Measurements from ENCODE around the gene RSPO4.

RSPO4 gene

DNA sequence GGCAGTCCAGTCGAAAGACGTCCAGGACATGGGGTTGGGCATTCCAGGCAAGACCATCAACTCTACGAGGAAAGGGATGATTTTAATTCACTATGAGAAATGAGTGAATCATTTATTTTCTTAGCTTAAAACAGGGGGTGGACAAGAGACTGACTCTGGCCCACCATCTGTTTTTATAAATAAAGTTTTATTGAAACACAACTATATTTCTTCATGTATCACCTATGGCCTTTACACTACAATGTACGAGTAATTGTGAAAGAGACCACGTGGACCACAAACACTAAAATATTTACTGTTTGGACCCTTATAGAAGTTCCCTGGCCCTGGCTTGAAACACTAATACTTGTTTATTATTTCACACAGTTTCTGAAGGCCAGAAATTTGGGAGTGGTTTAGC lies 15.6 kb upstream of the RSPO4 start:
- Histone ChIP-seq H3K4me3 (ENCODE audit: low read length) (no peak overlapping the region), H3K27me3 (ENCODE audit: low read depth, low read length) (peaks cover 28% of the 10 kb centered on the region), H2AFZ (ENCODE audit: low read depth, low read length) (no peak overlapping the region), H3K4me1 (ENCODE audit: low read length) (peaks cover 5% of the 10 kb centered on the region; the same call in 1 of the 2 replicates), H3K9ac (ENCODE audit: low read length) (no peak overlapping the region), H4K20me1 (ENCODE audit: insufficient read depth, low read length) (no peaks in the 10 kb centered on the region), H3K79me2 (ENCODE audit: low read length) (no peaks in the 10 kb centered on the region), H3K9me3 (ENCODE audit: insufficient read depth, low read length) (no peaks in the 10 kb centered on the region; the same call in 1 of the 2 replicates), H3K27ac (ENCODE audit: low read length) (no peak overlapping the region), H3K36me3 (replicated peaks; ENCODE audit: low read depth, low read length) (no peaks in the 10 kb centered on the region), H3K4me2 (ENCODE audit: low read length) (no peak overlapping the region)
- no peak for TF ChIP-seq EZH2phosphoT487 (IDR thresholded peaks at IDR 0.05; ENCODE audit: low read depth)
- TF ChIP-seq, protein P1, sequence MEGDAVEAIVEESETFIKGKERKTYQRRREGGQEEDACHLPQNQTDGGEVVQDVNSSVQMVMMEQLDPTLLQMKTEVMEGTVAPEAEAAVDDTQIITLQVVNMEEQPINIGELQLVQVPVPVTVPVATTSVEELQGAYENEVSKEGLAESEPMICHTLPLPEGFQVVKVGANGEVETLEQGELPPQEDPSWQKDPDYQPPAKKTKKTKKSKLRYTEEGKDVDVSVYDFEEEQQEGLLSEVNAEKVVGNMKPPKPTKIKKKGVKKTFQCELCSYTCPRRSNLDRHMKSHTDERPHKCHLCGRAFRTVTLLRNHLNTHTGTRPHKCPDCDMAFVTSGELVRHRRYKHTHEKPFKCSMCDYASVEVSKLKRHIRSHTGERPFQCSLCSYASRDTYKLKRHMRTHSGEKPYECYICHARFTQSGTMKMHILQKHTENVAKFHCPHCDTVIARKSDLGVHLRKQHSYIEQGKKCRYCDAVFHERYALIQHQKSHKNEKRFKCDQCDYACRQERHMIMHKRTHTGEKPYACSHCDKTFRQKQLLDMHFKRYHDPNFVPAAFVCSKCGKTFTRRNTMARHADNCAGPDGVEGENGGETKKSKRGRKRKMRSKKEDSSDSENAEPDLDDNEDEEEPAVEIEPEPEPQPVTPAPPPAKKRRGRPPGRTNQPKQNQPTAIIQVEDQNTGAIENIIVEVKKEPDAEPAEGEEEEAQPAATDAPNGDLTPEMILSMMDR (IDR thresholded peaks at IDR 0.05; ENCODE audit: low read depth, low read length) = no peak

DNA sequence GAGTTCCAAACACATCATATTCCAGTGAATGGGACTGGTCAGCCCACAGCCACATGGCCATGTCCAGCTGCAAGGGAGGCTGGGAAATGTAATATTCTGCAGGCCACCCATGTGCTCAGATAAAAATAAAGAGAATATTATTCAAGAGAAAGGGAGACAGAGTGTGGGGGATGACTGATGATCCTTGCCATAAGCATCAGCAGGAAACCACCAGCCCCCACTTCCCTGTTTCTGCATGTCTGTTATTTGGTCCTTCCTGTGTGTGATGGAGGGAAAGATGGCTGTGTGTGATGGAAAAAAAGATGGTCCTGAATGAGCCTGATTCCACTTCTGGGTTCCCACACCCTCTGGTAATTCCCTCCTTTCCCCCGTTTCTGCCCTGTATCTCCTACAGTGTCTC lies 13.1 kb upstream of the RSPO4 start:
- Histone ChIP-seq H3K27ac (ENCODE audit: low read length) (no peak overlapping the region), H3K36me3 (replicated peaks; ENCODE audit: low read depth, low read length) (no peaks in the 10 kb centered on the region), H3K9me3 (ENCODE audit: insufficient read depth, low read length) (no peaks in the 10 kb centered on the region), H4K20me1 (ENCODE audit: insufficient read depth, low read length) (no peaks in the 10 kb centered on the region), H3K27me3 (ENCODE audit: low read depth, low read length) (peaks cover 4% of the 10 kb centered on the region; the same call in 1 of the 2 replicates), H3K4me1 (ENCODE audit: low read length) (peaks cover 5% of the 10 kb centered on the region; the same call in 1 of the 2 replicates), H2AFZ (ENCODE audit: low read depth, low read length) (no peak overlapping the region), H3K79me2 (ENCODE audit: low read length) (no peaks in the 10 kb centered on the region), H3K9ac (ENCODE audit: low read length) (no peak overlapping the region), H3K4me2 (ENCODE audit: low read length) (no peak overlapping the region), H3K4me3 (ENCODE audit: low read length) (no peak overlapping the region)
- no peak for TF ChIP-seq EZH2phosphoT487 (IDR thresholded peaks at IDR 0.05; ENCODE audit: low read depth)
- TF ChIP-seq, protein P1 (IDR thresholded peaks at IDR 0.05; ENCODE audit: low read depth, low read length) = no peak

DNA sequence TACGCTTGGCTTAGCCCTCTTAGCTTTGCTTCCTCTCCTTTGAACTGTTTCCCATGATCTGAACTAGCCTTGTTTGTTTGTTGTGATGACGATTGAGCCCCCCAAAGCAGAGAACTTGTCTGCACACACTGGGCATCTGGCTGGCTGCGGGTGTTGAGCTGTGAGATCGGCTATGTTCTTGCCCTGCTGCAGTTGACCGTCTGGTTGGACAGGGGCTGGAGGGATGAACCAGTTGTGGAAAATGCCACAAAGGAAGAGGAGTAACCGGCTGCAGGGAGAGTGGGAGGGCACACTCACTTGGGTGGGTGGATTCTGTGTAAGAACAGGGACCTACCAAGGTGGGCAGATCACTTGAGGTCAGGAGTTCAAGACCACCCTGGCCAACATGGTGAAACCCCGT lies 12.4 kb upstream of the RSPO4 start:
- H3K79me2 ChIP-seq (ENCODE audit: low read length) = no peaks in the 10 kb centered on the region
- no peak for TF ChIP-seq EZH2phosphoT487 (IDR thresholded peaks at IDR 0.05; ENCODE audit: low read depth)
- TF ChIP-seq, protein P1 (IDR thresholded peaks at IDR 0.05; ENCODE audit: low read depth, low read length) = no peak
- H3K4me1 ChIP-seq (ENCODE audit: low read length) = peaks cover 5% of the 10 kb centered on the region; the same call in 1 of the 2 replicates
- H3K36me3 ChIP-seq (replicated peaks; ENCODE audit: low read depth, low read length) = no peaks in the 10 kb centered on the region
- H3K4me2 ChIP-seq (ENCODE audit: low read length) = no peak overlapping the region
- no peak overlapping the region for H3K4me3 ChIP-seq (ENCODE audit: low read length)
- no peak overlapping the region for H3K9ac ChIP-seq (ENCODE audit: low read length)
- no peak overlapping the region for H2AFZ ChIP-seq (ENCODE audit: low read depth, low read length)
- H3K27me3 ChIP-seq (ENCODE audit: low read depth, low read length) = 0 out of 2 replicates have a peak, but pooled peaks cover 3% of the 10 kb centered on the region
- H4K20me1 ChIP-seq (ENCODE audit: insufficient read depth, low read length) = no peaks in the 10 kb centered on the region
- H3K9me3 ChIP-seq (ENCODE audit: insufficient read depth, low read length) = no peaks in the 10 kb centered on the region
- H3K27ac ChIP-seq (ENCODE audit: low read length) = no peak overlapping the region

DNA sequence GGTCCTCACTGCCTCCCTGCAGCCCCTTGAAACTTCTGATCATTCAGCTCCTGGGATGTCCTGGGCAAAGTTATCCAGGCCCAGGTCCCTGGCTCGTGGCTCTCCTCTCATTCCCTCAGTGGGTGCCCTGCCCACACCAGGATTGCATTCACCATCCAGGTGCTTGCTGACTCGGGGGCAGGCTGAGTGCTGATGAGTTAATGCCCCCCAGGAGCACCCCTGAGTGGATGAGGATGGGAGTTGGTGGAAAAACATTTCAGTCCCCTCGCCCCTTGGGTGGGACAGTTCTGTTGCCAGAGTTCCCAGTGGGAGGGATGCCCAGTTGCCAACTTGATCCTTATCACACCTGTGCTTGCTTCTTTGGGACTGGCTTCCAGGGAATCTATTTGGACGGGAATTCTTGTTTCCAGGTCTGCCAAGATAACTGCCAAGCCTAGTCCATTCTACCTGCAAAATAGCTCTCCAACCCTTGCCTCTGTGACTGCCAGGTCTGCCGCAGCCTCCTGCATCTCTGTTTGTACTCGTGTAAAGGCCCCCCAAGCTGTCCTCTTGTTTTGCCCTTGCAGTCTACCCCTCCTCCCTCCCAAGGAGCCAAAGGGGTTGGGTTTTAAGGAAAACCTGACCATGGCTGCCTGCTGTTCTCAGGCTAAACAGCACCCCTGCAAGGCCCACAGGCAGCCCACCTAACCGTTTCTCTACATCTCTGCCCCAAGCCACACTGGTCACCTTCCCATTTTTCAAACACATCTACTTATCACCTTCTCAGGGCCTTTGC lies 11.6 kb upstream of the RSPO4 start:
- Histone ChIP-seq H3K9ac (ENCODE audit: low read length) (no peak overlapping the region), H3K4me1 (ENCODE audit: low read length) (peaks cover 5% of the 10 kb centered on the region; the same call in 1 of the 2 replicates), H2AFZ (ENCODE audit: low read depth, low read length) (no peak overlapping the region), H3K9me3 (ENCODE audit: insufficient read depth, low read length) (no peaks in the 10 kb centered on the region), H3K4me3 (ENCODE audit: low read length) (no peak overlapping the region), H3K4me2 (ENCODE audit: low read length) (no peak overlapping the region), H3K27me3 (ENCODE audit: low read depth, low read length) (peaks cover 7% of the 10 kb centered on the region; the same call in 1 of the 2 replicates), H3K27ac (ENCODE audit: low read length) (no peak overlapping the region), H3K36me3 (replicated peaks; ENCODE audit: low read depth, low read length) (no peaks in the 10 kb centered on the region), H3K79me2 (ENCODE audit: low read length) (no peaks in the 10 kb centered on the region), H4K20me1 (ENCODE audit: insufficient read depth, low read length) (no peaks in the 10 kb centered on the region)
- TF ChIP-seq EZH2phosphoT487 (IDR thresholded peaks at IDR 0.05; ENCODE audit: low read depth) = no peak
- TF ChIP-seq, protein P1 (IDR thresholded peaks at IDR 0.05; ENCODE audit: low read depth, low read length) = no peak
